Activated CD4-positive, alpha-beta T cell treated with anti-CD3 and anti-CD28 coated beads, Interleukin-2, amount 50 U/mL, for 1 hour (primary cell): ENCODE data around the gene LEAP2.
"Not testable (repeated sequence)": the region's sequence is repeated elsewhere in the genome, so short reads cannot be mapped to it uniquely, and the experiment has no call there.

Source experiments
- DNase-seq: peaks from one replicate; pipeline ENCODE4 v3.0.0-alpha.2; 2020

Gene LEAP2

DNA sequence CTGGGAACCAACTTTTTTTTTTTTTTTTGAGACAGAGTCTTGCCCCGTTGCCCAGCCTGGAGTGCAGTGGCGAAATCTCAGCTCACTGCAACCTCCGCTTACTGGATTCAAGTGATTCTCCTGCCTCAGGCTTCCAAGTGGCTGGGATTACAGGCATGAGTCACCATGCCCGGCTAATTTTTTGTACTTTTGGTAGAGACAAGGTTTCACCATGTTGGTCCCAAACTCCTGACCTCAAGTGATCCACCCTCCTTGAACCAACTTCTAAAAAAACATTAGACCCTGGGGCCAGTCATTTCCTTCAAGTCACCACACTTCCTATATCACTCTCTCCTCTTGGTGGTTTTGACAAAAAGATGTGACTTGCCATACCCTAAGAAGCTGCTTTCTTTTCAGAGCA lies 32.2 kb upstream of the LEAP2 start:
- DNase-seq: no peak

DNA sequence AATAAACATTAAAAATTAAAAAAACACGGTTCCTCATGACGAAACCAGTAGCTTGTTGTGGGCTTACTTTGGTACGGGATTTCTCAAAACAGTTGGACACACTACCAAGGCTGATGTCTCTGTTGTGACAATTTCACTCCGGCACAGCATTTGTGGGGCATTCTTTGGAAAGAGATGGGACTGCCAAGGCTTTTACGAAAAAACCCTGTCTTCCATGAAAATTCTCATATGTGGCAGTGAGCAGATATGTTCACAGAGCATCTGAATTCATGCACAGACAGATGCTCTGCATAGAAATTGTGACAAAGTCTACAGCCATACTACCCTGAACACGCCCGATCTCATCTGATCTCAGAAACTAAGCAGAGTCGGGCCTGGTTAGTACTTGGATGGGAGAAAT lies 25.2 kb upstream of the LEAP2 start:
- DNase-seq: no peak

DNA sequence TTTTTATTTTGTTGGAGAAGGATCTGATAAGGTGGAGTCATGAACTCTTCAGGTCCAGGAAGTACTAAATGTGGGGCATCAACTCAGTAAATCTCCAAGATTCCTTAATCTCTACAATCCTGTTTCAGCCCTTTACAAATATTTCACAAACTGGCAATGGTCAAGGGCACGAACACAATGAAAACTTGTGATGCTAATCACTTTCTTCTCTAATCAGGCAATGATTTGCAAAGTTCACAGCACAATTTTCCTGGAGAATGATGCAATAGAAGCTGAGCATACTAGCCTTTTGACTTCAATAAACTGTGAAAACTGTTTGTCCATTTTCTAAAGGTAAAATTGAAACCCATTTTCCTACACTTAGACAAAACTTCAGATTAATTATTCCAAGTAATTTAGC lies 24.1 kb upstream of the LEAP2 start:
- DNase-seq: no peak

DNA sequence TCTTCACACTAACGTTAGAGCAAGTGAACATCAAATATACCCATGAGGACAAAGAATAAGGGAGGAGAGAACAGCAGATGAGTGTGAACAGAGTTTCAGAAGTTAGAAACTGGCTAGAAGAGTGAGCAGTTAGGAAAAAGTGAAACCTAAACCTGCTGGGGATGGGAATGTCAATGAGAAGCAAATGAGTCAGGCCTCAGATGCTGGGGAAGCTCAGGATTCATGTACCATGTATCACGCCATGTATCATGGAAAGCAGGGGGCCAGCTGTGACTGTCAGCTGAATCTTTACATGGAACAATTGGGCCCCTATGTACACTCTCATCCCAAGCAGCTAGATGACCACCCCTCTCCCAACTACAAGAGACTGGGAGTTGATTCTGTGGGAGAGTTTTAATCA lies 23.4 kb upstream of the LEAP2 start:
- DNase-seq: no peak

DNA sequence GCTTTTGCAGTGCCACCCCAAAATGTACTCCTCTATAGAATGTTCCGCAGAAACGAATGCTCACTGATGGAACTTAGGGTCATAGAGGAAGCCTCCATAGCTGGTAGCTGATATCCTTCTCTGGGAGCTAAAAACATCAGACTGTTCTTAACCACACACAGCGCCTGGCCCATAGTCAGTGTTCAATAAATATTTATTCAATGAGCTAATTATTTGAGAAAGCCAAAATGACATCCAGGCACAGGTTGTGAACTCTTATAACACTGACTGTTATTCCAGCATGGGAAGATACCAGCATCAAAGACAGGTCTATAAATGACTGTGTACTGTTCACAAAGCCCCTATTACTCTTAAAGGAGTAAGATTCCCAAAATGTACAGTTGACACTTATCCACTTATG lies 20.1 kb upstream of the LEAP2 start:
- no peak for DNase-seq

DNA sequence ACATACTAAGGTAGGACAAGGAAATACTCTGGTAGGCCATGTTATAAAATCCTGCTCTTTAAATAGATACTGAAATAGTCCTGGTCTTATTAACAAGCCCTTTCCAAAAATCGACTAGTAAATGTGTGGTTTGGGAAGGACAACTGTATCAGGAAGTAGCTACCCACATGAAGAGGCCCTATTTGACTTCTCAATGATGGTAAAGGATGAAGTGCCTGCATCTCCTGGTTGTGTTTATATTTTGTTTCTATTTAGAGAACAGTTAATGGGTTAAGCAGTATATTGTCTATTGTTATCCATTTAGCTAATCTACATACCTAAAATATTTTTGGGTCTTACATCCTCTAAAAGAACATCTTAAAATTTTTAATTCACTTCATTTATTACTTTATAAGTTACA lies 19.7 kb upstream of the LEAP2 start:
- no peak for DNase-seq

DNA sequence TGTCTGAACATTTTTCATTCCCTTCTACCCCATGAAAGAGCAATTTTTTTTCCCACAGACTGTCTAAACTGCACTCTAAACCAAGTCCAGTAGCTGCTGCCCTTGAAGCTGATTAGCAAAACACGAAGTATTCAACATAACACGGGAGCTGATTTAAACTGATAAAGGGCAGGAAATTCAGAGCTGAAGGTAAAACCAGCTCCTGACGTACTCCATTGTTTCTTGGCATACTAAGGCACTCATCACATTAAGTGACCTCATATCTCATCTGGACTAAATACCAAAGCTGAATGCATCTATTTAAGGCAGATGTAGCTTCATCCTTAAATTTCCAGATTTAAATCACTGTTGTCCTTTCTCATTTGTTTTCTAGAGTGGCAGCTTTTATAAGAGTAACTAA lies 19.2 kb upstream of the LEAP2 start:
- DNase-seq: no peak

DNA sequence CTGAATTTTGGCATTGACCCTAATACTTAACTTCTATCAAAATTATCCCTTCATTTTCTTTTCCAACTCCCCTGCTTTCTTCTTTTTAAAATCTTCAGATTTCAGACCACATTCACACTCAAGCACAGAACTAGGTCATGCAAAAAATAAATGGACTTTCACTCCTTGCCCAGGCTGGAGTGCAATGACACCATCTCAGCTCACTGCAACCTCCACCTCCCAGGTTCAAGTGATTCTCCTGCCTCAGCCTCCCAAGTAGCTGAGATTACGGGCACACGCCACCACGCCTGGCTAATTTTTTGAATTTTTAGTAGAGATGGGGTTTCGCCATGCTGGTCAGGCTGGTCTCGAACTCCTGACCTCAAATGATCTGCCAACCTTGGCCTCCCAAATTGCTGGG lies 18.5 kb upstream of the LEAP2 start:
- DNase-seq: not testable (repeated sequence)

DNA sequence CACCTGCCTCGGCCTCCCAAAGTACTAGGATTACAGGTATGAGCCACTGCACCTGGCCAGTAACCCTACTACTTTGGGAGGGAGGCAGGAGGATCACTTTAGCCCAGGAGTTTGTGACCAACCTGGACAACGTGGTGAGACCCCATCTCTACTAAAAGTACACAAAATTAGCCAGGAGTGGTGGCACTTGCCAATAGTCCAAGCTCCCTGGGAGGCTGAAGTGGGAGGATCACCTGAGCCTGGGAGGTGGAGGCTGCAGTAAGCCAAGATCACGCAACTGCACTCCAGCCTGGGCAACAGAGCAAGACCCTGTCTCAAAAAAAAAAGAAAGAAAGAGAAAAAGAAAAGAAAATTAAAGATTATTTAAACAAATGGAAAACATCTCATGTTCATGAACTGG lies 17.5 kb upstream of the LEAP2 start:
- no peak for DNase-seq

DNA sequence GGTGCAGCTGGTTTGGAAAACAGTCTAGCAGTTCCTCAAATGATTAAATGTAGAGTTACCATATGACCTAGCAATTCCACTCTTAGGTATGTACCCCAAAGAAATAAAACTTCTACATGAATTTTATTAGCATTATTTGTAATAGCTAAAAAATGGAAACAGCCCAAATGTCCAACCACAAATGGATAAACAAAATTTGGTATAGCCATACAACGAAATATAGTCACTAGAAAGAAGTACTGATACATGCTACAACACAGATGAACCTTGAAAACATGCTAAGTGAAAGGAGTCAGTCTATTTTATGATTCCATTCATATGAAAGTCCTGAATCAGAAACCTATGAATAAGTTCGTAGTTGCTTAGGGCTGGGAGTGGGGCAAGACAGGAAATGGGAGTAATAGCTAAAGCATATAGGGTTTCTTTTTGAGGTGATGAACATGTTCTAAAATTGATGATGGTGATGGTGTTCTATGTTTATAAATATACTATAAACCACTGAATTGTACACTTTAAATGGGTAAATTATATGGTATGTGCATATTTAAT lies 13.5 kb upstream of the LEAP2 start:
- no peak for DNase-seq

DNA sequence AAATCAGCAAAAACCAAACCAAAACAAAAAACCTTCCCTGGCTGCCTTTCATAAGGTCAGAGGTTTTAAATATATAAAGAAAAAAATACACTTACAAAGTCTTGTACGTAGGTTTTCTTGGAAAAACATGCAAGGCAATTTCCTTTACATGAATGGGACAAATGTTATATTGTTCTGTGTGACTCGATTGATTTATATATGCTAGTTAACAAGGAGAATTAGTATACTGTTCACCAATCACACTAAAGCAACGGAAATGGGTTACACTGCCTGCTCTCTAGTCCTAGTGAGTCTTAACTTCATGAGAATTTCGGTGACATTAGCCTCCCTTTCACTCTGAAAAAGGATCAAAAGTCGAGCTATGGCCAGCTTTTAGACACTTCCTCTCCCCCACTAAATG lies 12.7 kb upstream of the LEAP2 start:
- no peak for DNase-seq

DNA sequence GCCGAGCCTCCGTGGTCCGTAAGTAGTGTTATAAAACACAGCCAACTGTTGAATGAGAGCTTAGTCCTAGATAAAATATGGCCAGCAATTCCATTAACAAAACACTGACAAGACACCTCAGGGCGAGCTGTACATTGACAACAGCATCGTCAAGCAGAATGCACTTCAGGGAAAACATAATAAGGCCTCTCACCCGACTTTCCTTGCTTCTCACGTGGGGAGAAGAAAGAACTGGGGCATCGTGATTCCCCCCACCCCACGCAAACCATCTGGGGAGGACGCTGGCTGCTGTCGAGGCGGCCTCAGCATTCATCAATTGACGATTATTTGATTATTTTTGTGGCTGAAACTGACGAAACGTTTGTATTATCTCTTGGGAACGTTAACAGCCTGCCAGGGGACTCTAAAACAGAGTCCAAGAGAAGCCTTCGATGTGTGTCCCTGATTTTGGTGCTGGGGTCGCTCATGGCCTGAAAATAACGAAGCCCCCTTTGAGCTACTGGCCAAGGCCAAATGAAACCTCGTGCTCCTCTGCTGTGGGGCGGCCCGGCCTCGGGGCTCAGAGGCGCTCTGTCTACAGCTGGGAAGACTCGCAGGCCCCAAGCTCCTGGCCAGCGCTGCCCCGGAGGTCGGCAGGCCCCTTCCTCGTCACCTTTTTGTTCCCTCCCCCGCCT lies 7.7 kb upstream of the LEAP2 start:
- DNase-seq: no peak

DNA sequence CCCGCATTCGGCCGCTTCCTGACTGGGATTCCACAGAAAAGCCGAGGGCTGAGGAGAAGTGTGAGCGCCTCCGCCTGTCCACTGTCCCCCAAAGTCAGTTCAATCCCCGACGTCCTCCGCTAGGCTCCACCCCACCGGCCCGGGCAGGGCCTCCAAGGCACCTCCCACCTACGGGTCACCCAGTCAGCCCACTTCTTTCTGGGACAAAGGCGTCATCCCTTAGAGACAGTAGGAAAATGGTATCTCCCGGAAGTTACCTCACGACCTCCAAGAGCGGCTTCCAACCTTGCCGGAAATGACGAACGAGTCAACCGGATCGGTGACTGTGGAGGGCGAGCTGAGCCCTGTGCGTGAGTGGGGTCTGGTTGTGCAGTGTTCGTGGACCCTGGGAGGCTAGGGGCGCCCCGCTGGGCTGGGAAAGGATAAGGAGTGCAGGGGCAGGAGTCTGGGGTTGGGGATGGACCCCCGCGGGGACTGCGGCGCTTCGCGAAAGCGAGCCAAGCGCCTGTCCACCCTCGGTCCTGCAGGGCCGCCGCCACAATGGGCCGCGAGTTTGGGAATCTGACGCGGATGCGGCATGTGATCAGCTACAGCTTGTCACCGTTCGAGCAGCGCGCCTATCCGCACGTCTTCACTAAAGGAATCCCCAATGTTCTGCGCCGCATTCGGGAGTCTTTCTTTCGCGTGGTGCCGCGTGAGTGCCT lies 7.0 kb upstream of the LEAP2 start, which contains the start of the genes GDF9 and UQCRQ:
GDF9 (minus strand) TSS at position 128 of the 704 bp plus-strand sequence. CDS start 1,936 bp downstream, outside the sequence.
UQCRQ (plus strand) TSS at position 301 of the 704 bp plus-strand sequence; CDS start at position 541, 240 bp downstream.
- peak; percentile 83 for DNase-seq

DNA sequence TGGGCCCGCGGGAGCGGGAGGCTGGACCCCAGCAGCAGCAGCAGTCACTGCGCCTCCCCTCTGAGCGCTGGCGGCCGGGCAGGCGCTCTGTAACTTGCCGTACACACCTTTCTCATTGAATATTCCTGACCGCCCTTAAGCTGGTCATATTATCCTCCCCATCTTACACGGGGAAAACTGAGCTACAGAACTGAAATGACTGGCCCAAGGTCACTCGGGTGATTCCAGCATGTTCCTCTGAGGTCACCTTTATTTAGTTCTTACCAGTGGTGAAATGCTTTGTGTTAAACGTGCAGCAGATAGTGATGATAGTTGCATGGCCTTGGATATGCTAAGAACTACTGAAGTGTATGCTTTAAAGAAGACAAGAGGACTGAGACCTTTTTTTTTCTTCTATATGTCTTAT lies 6.4 kb upstream of the LEAP2 start:
- DNase-seq: no peak

DNA sequence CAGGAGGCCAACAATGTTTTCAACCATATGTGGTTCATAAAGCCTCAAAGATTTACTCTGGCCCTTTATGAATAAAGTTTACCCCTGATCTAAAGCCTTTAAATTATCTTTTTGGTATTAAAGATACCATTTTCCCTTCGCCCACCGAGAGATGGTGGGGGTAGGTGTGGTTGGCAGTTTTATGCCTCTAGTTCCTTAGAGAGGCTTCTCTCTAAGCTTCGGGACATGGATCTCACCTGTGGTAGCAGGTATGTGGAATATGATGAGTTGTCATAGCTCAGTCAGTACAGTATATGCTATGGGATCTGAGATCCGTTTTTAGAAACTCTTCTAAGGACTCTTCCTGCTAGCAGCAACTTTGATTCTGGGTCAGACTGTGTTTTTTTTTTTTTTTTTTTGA lies 4.7 kb upstream of the LEAP2 start:
- DNase-seq: no peak

DNA sequence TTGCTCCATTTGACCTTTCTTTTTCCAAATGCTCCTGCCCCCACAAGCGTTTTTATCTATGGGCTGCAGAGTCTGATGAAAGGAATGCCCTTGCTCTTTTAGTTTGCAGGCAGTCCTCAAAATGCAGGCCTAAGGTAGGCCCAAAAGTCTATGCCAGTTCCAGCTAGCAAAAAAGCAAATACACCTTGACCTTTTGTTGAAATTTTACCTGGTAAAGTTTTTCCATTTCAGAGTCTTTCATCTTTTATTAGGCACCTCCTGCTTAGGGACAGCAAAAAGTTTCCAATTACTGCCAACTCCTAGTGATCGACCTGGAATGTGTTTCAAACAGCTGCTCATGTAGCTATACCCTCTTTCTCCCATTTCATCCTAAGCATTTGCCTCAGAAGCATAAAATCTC lies 2.7 kb upstream of the LEAP2 start:
- DNase-seq: no peak

DNA sequence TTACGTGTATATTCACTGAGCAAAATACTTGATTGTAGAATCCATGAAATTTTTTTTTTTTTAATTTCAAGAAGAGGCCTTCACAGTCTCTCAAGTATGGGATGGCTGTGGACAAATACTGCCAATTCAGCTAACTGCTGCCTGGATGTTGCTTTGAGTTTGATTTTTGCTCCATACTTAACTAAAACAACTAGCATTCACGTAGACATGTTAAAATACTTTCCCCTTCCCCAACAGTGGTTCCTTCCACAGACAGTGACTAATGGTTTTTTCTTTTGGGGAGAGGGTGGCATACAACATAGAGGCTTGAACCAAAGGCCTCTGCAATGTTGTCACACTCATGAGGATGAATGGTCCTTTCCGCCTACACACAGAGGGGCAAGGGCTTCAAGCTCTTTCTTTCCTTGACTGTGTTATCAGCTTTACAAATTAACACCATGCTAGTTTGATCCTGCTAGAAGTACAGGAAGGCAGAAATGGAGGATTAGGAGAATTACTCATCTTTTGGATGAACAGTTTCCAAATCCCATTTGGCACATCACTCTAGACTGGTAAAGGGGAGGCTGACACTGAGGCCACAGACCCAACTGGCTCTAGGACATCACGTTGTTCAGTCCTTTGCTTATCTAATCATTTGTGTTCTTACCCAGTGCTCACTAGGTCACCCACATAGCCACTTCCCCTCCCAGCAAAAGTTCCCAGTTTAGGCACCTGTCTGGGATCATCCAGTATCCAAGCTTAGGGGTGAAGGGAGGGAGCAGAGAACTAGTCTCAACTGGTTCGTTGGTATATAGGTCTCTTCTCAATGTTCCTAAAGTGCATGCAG lies 1.8 kb upstream of the LEAP2 start:
- DNase-seq: no peak

DNA sequence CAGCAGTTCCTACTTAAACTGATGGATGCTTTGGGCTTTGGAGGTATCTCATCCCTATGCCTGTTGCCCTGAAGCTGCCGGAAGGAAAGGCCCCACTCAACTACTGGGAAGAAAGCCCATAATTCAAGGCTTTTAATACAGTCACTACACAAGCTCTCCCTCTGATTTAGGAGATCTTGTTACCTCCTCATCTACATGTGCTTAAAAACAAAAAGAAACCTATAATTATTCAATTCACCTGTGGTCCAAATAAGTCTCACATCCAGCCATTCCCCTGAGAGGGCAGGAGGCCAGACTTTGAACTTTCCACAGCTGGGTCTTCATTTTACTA lies 715 bp upstream of the LEAP2 start:
- DNase-seq: no peak

DNA sequence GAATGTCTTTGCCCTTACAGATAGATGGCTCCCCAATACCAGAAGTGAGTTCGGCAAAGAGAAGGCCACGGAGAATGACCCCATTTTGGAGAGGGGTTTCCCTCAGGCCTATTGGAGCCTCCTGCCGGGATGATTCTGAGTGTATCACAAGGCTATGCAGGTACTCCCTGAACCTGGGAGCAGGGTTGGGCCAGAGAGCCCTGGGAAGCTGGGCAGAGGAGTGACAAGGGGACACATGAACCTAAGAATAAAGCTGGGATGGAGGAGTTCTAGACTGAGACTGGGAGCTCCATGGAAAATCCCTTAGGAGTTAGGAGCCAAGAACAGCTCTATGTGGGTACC lies 433 bp downstream of the LEAP2 start:
- no peak for DNase-seq

DNA sequence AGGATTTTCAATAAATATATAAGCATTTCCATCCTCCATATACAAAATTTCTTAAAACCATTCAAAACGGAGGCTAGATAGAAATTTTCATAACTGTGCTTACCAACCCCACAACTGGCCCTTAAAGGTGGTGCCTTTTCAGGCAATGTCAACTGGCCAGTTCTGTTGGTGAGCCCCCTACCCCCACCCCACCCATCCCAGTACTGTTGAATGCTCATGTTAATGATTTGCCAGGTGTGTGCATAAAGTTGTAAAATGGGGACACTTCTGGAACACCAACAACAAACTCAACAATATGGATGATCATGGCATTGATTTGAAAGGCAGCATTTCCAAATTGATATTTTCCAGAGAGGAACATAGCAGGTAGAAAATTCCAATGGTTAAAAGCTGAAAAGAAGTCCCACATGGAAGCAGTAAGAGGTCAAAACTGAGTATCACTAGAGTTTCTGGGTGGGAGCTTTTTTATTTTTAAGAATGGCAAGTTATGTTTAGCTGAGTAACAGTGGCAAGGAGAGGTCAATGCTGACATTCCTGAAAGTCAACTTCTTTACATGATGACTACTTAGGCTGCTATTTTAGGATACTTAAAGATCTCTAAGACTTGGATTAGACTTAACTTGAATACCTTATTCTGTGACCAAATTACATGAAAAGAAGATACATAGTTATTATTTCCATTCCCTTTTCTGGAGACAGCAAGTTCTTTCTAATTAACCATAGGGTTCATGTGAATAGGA lies 2.7 kb downstream of the LEAP2 start:
- DNase-seq: no peak

DNA sequence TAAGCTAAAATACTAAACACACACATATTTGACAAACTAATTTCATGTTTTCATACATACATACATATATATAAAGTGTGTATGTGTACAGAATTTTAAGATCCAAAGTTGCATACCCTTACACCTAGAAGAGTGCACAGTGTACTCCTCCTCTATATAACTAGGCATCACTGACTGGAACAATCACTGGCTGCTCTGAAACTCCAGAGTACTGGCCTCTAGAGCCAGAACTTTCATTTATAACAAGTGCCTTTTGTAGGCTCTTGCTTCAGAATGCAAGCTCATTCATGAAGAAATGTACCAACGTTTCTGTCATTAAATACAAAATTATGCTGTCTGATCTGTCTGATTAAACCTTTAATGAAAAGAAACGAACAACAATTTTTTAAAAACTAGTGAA lies 4.0 kb downstream of the LEAP2 start:
- no peak for DNase-seq

DNA sequence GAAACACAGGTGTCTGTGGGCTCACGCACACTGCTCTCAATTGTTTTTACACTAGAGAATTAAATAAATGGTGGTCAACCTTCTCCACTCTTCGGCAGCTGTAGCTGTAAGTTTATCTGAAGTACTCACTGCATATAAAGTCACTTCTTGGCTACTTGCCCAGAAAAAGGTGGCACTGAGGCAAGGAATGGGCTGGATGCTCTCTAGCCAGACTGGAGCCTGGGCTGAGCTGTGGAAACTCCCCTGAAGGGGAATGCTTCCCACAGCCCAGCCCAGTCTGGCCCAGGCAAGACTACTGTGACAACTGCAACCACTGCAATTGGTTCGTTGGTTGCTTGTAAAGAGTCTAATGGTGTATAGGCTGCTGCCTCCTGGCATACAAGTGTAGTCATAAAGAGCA lies 4.5 kb downstream of the LEAP2 start:
- DNase-seq: no peak

DNA sequence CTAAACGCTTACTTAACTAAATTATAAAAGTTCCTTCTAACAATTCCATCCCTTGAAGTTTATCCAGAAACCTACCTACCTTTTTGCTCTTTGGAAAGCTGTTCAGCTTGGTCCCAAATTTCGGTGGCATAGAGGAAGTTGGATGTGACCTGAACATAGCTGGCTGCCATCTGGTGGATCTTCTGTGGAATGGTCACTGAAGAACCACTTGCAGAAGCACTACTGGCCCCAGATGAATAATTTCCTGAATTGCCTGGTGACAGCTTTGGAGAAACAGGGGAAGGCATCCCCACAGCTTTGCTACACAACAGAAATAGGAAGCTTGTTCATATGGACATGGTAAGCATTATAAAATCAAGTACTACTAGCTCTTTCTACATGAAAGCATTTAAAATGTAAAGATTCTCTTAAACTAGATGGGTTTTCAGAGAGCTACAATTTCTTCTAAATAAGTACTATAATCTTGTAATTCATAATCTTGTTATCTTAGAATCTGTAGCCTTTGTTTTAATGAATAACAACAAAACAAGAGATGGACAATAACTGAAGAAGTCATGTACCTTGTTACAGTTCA lies 9.9 kb downstream of the LEAP2 start:
- DNase-seq: peak; percentile 13
